Measurements from ENCODE around the gene NEK9.
A peak's percentile ranks its signal among the peaks of the same experiment; 100 is the strongest.

The NEK9 gene

DNA sequence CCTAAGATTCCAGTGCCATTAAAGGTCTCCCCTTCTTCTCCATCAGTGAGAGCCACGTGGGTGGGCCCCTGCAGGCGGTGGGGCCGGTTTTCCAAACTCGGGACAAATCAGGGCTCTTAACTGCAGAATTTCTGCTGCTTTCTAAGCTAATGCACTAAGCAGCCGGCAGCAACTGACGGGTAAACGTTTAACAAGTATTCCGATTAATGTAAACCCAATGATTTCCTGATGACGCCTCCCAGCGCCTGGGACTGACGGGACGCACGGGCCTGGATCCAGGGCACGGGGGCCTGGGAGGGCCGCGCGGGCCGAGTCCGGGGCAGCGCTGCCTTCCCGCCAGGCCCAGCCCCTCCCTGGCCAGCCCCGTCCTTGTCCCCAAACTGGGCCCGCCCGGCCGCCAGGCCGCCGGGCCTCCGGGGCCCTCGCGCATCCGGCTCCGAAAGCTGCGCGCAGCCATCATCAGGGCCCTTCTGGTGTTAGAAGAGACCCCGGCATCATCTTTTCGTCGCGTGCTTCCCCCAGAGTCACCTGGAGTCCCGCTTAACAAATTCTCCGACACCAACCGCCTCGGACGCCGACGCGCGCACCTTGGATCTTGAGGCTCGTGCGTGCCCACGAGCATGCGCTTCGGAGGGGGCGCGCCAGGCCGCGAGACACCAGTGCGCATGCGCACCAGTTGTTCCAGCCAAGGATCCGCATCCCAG is 75.8 kb downstream of the NEK9 start, which contains the start of gene MLH3:
Gene MLH3, minus strand, starts transcription at position 616 of the 704 bp plus-strand sequence. CDS start 1,812 bp downstream, outside the sequence.
- peak within 1 kb of the TSS; percentile 73 for H3K4me2 ChIP-seq (ENCODE audit: low read depth, low read length)
- no peaks in the 10 kb centered on the region for H3K9me2 ChIP-seq (replicated peaks; ENCODE audit: insufficient read depth, low read length)
- peak within 1 kb of the TSS; percentile 62 for H3K9ac ChIP-seq (ENCODE audit: low read length)
- peak within 1 kb of the TSS; percentile 62 for H3K4me3 ChIP-seq (ENCODE audit: low read length)
- peak within 1 kb of the TSS; percentile 61 for H2AFZ ChIP-seq (ENCODE audit: low read length)
- peak within 1 kb of the TSS; percentile 25; the same call in 1 of the 2 replicates for H3K27ac ChIP-seq (ENCODE audit: low read length)
- no peaks in the 10 kb centered on the region for H3K79me2 ChIP-seq (ENCODE audit: low read length)
- peaks cover 3% of the 10 kb centered on the region; the same call in 1 of the 2 replicates for H3F3A ChIP-seq (ENCODE audit: insufficient read depth, low read length)
- no peaks in the 10 kb centered on the region for H3K36me3 ChIP-seq (replicated peaks; ENCODE audit: insufficient read depth, low read length)
- no peaks in the 10 kb centered on the region for H3K4me1 ChIP-seq (ENCODE audit: low read length)
- peak; percentile 73 for DNase-seq
- TF ChIP-seq EZH2phosphoT487 (IDR thresholded peaks at IDR 0.05; ENCODE audit: low read length) (no peak), EZH2 (optimal IDR thresholded peaks at IDR 0.05; ENCODE audit: low read depth, low read length) (no peak)
- TF ChIP-seq, protein P1, sequence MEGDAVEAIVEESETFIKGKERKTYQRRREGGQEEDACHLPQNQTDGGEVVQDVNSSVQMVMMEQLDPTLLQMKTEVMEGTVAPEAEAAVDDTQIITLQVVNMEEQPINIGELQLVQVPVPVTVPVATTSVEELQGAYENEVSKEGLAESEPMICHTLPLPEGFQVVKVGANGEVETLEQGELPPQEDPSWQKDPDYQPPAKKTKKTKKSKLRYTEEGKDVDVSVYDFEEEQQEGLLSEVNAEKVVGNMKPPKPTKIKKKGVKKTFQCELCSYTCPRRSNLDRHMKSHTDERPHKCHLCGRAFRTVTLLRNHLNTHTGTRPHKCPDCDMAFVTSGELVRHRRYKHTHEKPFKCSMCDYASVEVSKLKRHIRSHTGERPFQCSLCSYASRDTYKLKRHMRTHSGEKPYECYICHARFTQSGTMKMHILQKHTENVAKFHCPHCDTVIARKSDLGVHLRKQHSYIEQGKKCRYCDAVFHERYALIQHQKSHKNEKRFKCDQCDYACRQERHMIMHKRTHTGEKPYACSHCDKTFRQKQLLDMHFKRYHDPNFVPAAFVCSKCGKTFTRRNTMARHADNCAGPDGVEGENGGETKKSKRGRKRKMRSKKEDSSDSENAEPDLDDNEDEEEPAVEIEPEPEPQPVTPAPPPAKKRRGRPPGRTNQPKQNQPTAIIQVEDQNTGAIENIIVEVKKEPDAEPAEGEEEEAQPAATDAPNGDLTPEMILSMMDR (IDR thresholded peaks at IDR 0.05; ENCODE audit: low read length), result no peak
- H3K9me3 ChIP-seq (replicated peaks; ENCODE audit: insufficient read depth, low read length), result no peaks in the 10 kb centered on the region
- H3K27me3 ChIP-seq (replicated peaks; ENCODE audit: insufficient read depth, low read length), result no peaks in the 10 kb centered on the region
- H4K20me1 ChIP-seq (ENCODE audit: insufficient read depth, low read length), result no peaks in the 10 kb centered on the region

GRCh38 chr14:75049731-75050201 is 77.1 kb downstream of the NEK9 start:
- no peak overlapping the region for H3K4me2 ChIP-seq (ENCODE audit: low read depth, low read length)
- no peak overlapping the region for H2AFZ ChIP-seq (ENCODE audit: low read length)
- H3K27ac ChIP-seq (ENCODE audit: low read length), result no peak overlapping the region
- no peak overlapping the region for H3K9ac ChIP-seq (ENCODE audit: low read length)
- peaks cover 3% of the 10 kb centered on the region; the same call in 1 of the 2 replicates for H3F3A ChIP-seq (ENCODE audit: insufficient read depth, low read length)
- no peaks in the 10 kb centered on the region for H3K36me3 ChIP-seq (replicated peaks; ENCODE audit: insufficient read depth, low read length)
- H3K4me1 ChIP-seq (ENCODE audit: low read length), result no peaks in the 10 kb centered on the region
- no peak overlapping the region for H3K4me3 ChIP-seq (ENCODE audit: low read length)
- H3K27me3 ChIP-seq (replicated peaks; ENCODE audit: insufficient read depth, low read length), result no peaks in the 10 kb centered on the region
- H3K9me3 ChIP-seq (replicated peaks; ENCODE audit: insufficient read depth, low read length), result no peaks in the 10 kb centered on the region
- no peaks in the 10 kb centered on the region for H3K9me2 ChIP-seq (replicated peaks; ENCODE audit: insufficient read depth, low read length)
- DNase-seq, result no peak
- TF ChIP-seq, protein P1 (IDR thresholded peaks at IDR 0.05; ENCODE audit: low read length), result no peak
- no peak for TF ChIP-seq EZH2 (optimal IDR thresholded peaks at IDR 0.05; ENCODE audit: low read depth, low read length)
- no peak for TF ChIP-seq EZH2phosphoT487 (IDR thresholded peaks at IDR 0.05; ENCODE audit: low read length)
- H4K20me1 ChIP-seq (ENCODE audit: insufficient read depth, low read length), result no peaks in the 10 kb centered on the region
- no peaks in the 10 kb centered on the region for H3K79me2 ChIP-seq (ENCODE audit: low read length)

GRCh38 chr14:75049136-75049535 is 77.7 kb downstream of the NEK9 start:
- H4K20me1 ChIP-seq (ENCODE audit: insufficient read depth, low read length), result no peaks in the 10 kb centered on the region
- DNase-seq, result no peak
- H3K36me3 ChIP-seq (replicated peaks; ENCODE audit: insufficient read depth, low read length), result no peaks in the 10 kb centered on the region
- no peaks in the 10 kb centered on the region for H3K9me2 ChIP-seq (replicated peaks; ENCODE audit: insufficient read depth, low read length)
- H3K9ac ChIP-seq (ENCODE audit: low read length), result no peak overlapping the region
- no peak overlapping the region for H3K4me2 ChIP-seq (ENCODE audit: low read depth, low read length)
- H3K79me2 ChIP-seq (ENCODE audit: low read length), result no peaks in the 10 kb centered on the region
- no peak overlapping the region for H2AFZ ChIP-seq (ENCODE audit: low read length)
- H3K9me3 ChIP-seq (replicated peaks; ENCODE audit: insufficient read depth, low read length), result no peaks in the 10 kb centered on the region
- no peak overlapping the region for H3K27ac ChIP-seq (ENCODE audit: low read length)
- peaks cover 3% of the 10 kb centered on the region; the same call in 1 of the 2 replicates for H3F3A ChIP-seq (ENCODE audit: insufficient read depth, low read length)
- H3K27me3 ChIP-seq (replicated peaks; ENCODE audit: insufficient read depth, low read length), result no peaks in the 10 kb centered on the region
- no peak overlapping the region for H3K4me3 ChIP-seq (ENCODE audit: low read length)
- TF ChIP-seq, protein P1 (IDR thresholded peaks at IDR 0.05; ENCODE audit: low read length), result no peak
- TF ChIP-seq EZH2 (optimal IDR thresholded peaks at IDR 0.05; ENCODE audit: low read depth, low read length) (no peak), EZH2phosphoT487 (IDR thresholded peaks at IDR 0.05; ENCODE audit: low read length) (no peak)
- H3K4me1 ChIP-seq (ENCODE audit: low read length), result no peaks in the 10 kb centered on the region

Data from MM.1S (cell line).